GM12864 (cell line): Measurements from ENCODE around the gene HIVEP2.

Experiments
- DNase-seq: peaks from one replicate; pipeline ENCODE4 v3.0.0-alpha.2; 2011; ENCODE audit warnings: low read depth
- H3K4me3 ChIP-seq: 2 replicates; pipeline ENCODE4 v1.5.1; 2011; ENCODE audit warnings: mild to moderate bottlenecking, low read depth, low read length, control low read depth
- CTCF ChIP-seq: IDR thresholded peaks from 2 replicates; pipeline ENCODE4 v1.5.1; 2011; ENCODE audit warnings: low read depth, mild to moderate bottlenecking, moderate library complexity, low read length, control low read depth, inconsistent platforms; ENCODE audit errors: missing control alignments

The HIVEP2 gene

GRCh38 chr6:142893088-142893487 is 51.9 kb downstream of the HIVEP2 start:
- no peak for TF ChIP-seq CTCF
- no peak for DNase-seq

GRCh38 chr6:142892254-142893021 is 52.5 kb downstream of the HIVEP2 start:
- no peak for TF ChIP-seq CTCF
- no peak for DNase-seq
- H3K4me3 ChIP-seq, result no peak overlapping the region

More at GRCh38 chr6:142893088-142893487, 51.9 kb downstream of the HIVEP2 start:
- H3K4me3 ChIP-seq, result no peak overlapping the region

GRCh38 chr6:142891454-142891853 is 53.5 kb downstream of the HIVEP2 start:
- no peak for DNase-seq
- H3K4me3 ChIP-seq, result no peak overlapping the region
- TF ChIP-seq CTCF, result no peak

GRCh38 chr6:142888456-142888855 is 56.5 kb downstream of the HIVEP2 start:
- TF ChIP-seq CTCF, result no peak
- no peak overlapping the region for H3K4me3 ChIP-seq
- no peak for DNase-seq

- H3K4me3 ChIP-seq, result no peak overlapping the region
- TF ChIP-seq CTCF, result no peak
- DNase-seq, result no peak
These were observed 57.5 kb downstream of the HIVEP2 start for GRCh38 chr6:142887517-142887916.

GRCh38 chr6:142886431-142887170 is 58.4 kb downstream of the HIVEP2 start:
- H3K4me3 ChIP-seq, result no peak overlapping the region
- peak; percentile 90 for DNase-seq
- TF ChIP-seq CTCF, result peak; percentile 34
